SK-N-MC (cell line): ENCODE results near the gene SMYD2.

Experiments used
- EZH2 ChIP-seq: fragments of 200-600 bp; sonication (generic); IDR thresholded peaks from one replicate; pipeline ENCODE4 v1.6.1; 2017; ENCODE audit warnings: antibody characterized with exemption
- FOXP2 ChIP-seq: optimal IDR thresholded peaks from 2 replicates; pipeline ENCODE3; 2011; ENCODE audit warnings: mild to moderate bottlenecking, moderate library complexity; ENCODE audit not compliant: insufficient read depth; ENCODE audit errors: extremely low read length, control extremely low read depth
- POLR2AphosphoS5 ChIP-seq: IDR thresholded peaks from 2 replicates; pipeline ENCODE4 v1.6.1; 2012; ENCODE audit warnings: mild to moderate bottlenecking, low read depth, low read length, borderline replicate concordance

GRCh38 chr1:214342525-214342924 lies 61.6 kb downstream of the SMYD2 start:
- no peak for TF ChIP-seq EZH2
- no peak for TF ChIP-seq POLR2AphosphoS5
- no peak for TF ChIP-seq FOXP2
